HepG2 (cell line): ENCODE results near the gene MICA. TPM values are rescaled to one million over a fixed set of nuclear protein-coding genes. Genes with fewer than 3 reads are reported as not detected.
"Not testable (repeated sequence)": the region's sequence is repeated elsewhere in the genome, so short reads cannot be mapped to it uniquely, and the experiment has no call there.

Experiments used
- ATAC-seq: fragments of 200-7000 bp; cut with Tn5 transposase; 3 replicates; pipeline ENCODE4 v1.9.1; 2020; ENCODE audit warnings: mild to moderate bottlenecking, moderate library complexity
- BruUV-seq: library from RNA; stranded (reverse); fragments of 400-500 nt; replicated peaks from 2 replicates; lab custom pipeline; 2021; lab: Mats Ljungman, UMichigan
- CTCF ChIA-PET: fragments of 300-600 bp; formaldehyde crosslinking; extraction: SDS; loops from one replicate; lab custom pipeline; 2021; ENCODE audit warnings: low total read pairs, inconsistent platforms, low intra/inter-chr PET ratio; lab: Yijun Ruan, JAX
- POLR2A ChIA-PET: fragments of 350-600 bp; sonication (Branson Sonifier 250); formaldehyde crosslinking; loops from one replicate; lab custom pipeline; 2020; ENCODE audit warnings: antibody characterized with exemption, inconsistent platforms; lab: Yijun Ruan, JAX
- DNase-seq: peaks from one replicate; pipeline ENCODE4 v3.0.0-alpha.2; 2015; ENCODE audit warnings: low spot score
- FAIRE-seq: peaks from 3 replicates; lab custom pipeline; 2011; peaks lifted over from hg19 to GRCh38; lab: Jason Lieb, UNC
- H2AFZ ChIP-seq: one replicate; pipeline ENCODE4 v1.6.1; 2011; ENCODE audit warnings: low read length, inconsistent platforms
- H3K27ac ChIP-seq: fragments of 300-600 bp; 3 replicates; pipeline ENCODE4 v1.8.0; 2011; ENCODE audit warnings: mixed run types, mild to moderate bottlenecking, mixed read lengths, low read length, inconsistent platforms; ENCODE audit not compliant: insufficient read depth; ENCODE audit errors: extremely low read length
- H3K27me3 ChIP-seq, 2 experiments: fragments of 200-600 bp in 1 of 2; 2 replicates in 1 of 2; 3 replicates in 1 of 2; pipeline versions ENCODE4 v1.6.0 to v1.8.0; 2011; ENCODE audit warnings: low read length in 2 of 2, mild to moderate bottlenecking in 2 of 2, moderate library complexity in 2 of 2, inconsistent platforms in 1 of 2; ENCODE audit not compliant: insufficient read depth in 2 of 2, control insufficient read depth in 1 of 2
- H3K36me3 ChIP-seq, 2 experiments: fragments of 200-600 bp in 1 of 2; replicated peaks in 1 of 2; 2 replicates in 1 of 2; 3 replicates in 1 of 2; pipeline versions ENCODE4 v1.5.1 to v1.8.0; 2011; ENCODE audit warnings: low read length in 2 of 2, inconsistent platforms in 1 of 2; ENCODE audit not compliant: insufficient read depth in 2 of 2, control insufficient read depth in 1 of 2
- H3K4me1 ChIP-seq: 2 replicates; pipeline ENCODE4 v1.5.1; 2012; ENCODE audit warnings: low read length, inconsistent platforms; ENCODE audit not compliant: insufficient read depth
- H3K4me2 ChIP-seq: 2 replicates; pipeline ENCODE4 v1.6.0; 2011; ENCODE audit warnings: low read depth, low read length, inconsistent platforms
- H3K4me3 ChIP-seq, 3 experiments: fragments of 200-600 bp in 1 of 3; sonication (generic), shearing (Covaris generic) in 1 of 3; replicated peaks in 1 of 3; 2 replicates each; pipeline ENCODE4 v1.5.1; 2011 to 2016; ENCODE audit warnings: low read length in 3 of 3, inconsistent platforms in 2 of 3, low read depth in 2 of 3, mild to moderate bottlenecking in 2 of 3, control low read depth in 1 of 3, mixed read lengths in 1 of 3; ENCODE audit not compliant: insufficient read depth in 1 of 3
- H3K79me2 ChIP-seq: one replicate; pipeline ENCODE4 v1.6.1; 2011; ENCODE audit warnings: low read length, inconsistent platforms; ENCODE audit not compliant: insufficient read depth
- H3K9ac ChIP-seq: 2 replicates; pipeline ENCODE4 v1.6.0; 2011; ENCODE audit warnings: mild to moderate bottlenecking, low read depth, low read length, inconsistent platforms; ENCODE audit not compliant: insufficient read depth
- H3K9me3 ChIP-seq: 2 replicates; pipeline ENCODE4 v1.5.1; 2012; ENCODE audit warnings: mild to moderate bottlenecking, low read length
- H4K20me1 ChIP-seq: 2 replicates; pipeline ENCODE4 v1.6.0; 2011; ENCODE audit warnings: inconsistent platforms, mild to moderate bottlenecking, low read length, moderate library complexity; ENCODE audit not compliant: insufficient read depth
- FIP1L1 ChIP-seq: fragments of 200-400 bp; formaldehyde crosslinking; IDR thresholded peaks from 2 replicates; pipeline ENCODE4 v1.6.1; 2018; ENCODE audit warnings: low read depth, mild to moderate bottlenecking, low read length, moderate library complexity, borderline replicate concordance; ENCODE audit not compliant: insufficient read depth
- FOXM1 ChIP-seq: sonication (generic); formaldehyde crosslinking; IDR thresholded peaks from 2 replicates; pipeline ENCODE4 v1.5.0; 2020; ENCODE audit warnings: missing genetic modification reagents
- MXD1 ChIP-seq: sonication (generic); formaldehyde crosslinking; IDR thresholded peaks from 2 replicates; pipeline ENCODE4 v1.4.0; 2020; ENCODE audit warnings: mild to moderate bottlenecking, missing genetic modification reagents
- ZEB1 ChIP-seq: IDR thresholded peaks from 2 replicates; pipeline ENCODE4 v1.6.1; 2012; ENCODE audit warnings: mild to moderate bottlenecking, low read depth, inconsistent platforms; ENCODE audit not compliant: insufficient replicate concordance
- ZFP37 ChIP-seq: sonication (generic); formaldehyde crosslinking; IDR thresholded peaks from 2 replicates; pipeline ENCODE4 v1.4.0; 2020; ENCODE audit warnings: missing genetic modification reagents, borderline replicate concordance
- ZNF143 ChIP-seq: sonication (generic); formaldehyde crosslinking; IDR thresholded peaks from 2 replicates; pipeline ENCODE4 v1.4.0; 2020; ENCODE audit warnings: missing genetic modification reagents
- ZNF556 ChIP-seq: sonication (generic); formaldehyde crosslinking; IDR thresholded peaks from 2 replicates; pipeline ENCODE4 v1.4.0; 2020; ENCODE audit warnings: mild to moderate bottlenecking, missing genetic modification reagents, borderline replicate concordance
- ZNF576 ChIP-seq: sonication (generic); formaldehyde crosslinking; IDR thresholded peaks from 2 replicates; pipeline ENCODE4 v1.4.0; 2020; ENCODE audit warnings: mild to moderate bottlenecking, missing genetic modification reagents
- WGBS: methylation state at CpG from one replicate; pipeline ENCODE4 v1.1.6; 2017; ENCODE audit warnings: low lambda C conversion rate; 5-methylcytosine and 5-hydroxymethylcytosine counted together
- in situ Hi-C: cut with HindIII; loops from 2 replicates; pipeline ENCODE4 v1.10.0; 2017; ENCODE audit warnings: low pct_unique_long_range_greater_than_20kb; ENCODE audit not compliant: extremely low pct_ligation_motif_present
- intact Hi-C: fragments of 100-400 bp; cut with micrococcal nuclease; formaldehyde crosslinking; loops from one replicate; pipeline ENCODE4 v1.10.0; 2022; ENCODE audit not compliant: unreplicated experiment
- polyA plus RNA-seq, 8 experiments: library from polyadenylated mRNA; depleted of rRNA in 3 of 8; stranded (reverse) in 7 of 8; unstranded in 1 of 8; fragments of >200 nt; fragmentation: Illumina TruSeq in 4 of 8; extraction: Trizol in 4 of 8; gene quantifications; 2 replicates each; pipeline versions ENCODE4 v1.2.1 to v1.2.3, GENCODE V29; 2011 to 2016; ENCODE audit warnings: low read depth in 4 of 8, missing spikeins in 1 of 8, mixed read lengths in 1 of 8; ENCODE audit not compliant: insufficient read depth in 1 of 8
- total RNA-seq, 5 experiments: library from RNA; depleted of rRNA; stranded (reverse); fragments of >200 nt; fragmentation: Illumina TruSeq; extraction: Trizol; gene quantifications; 2 replicates each; pipeline ENCODE4 v1.2.3, GENCODE V29; 2016; ENCODE audit warnings: low read depth in 1 of 5

MICA gene
- total and polyA plus RNA-seq, 2 of the 13 experiments (the other 11 are each of a cell fraction or from before 2014, with no cell fraction given) = 21.6 to 38.1 TPM

- H2AFZ ChIP-seq, ATAC-seq, DNase-seq, H3K4me2 ChIP-seq, H3K27me3 ChIP-seq, in situ Hi-C loops, POLR2A ChIA-PET, BruUV-seq, H4K20me1 ChIP-seq, H3K36me3 ChIP-seq, CTCF ChIA-PET, H3K27ac ChIP-seq, H3K9me3 ChIP-seq, H3K9ac ChIP-seq, H3K4me3 ChIP-seq, H3K79me2 ChIP-seq: not testable (repeated sequence)
- intact Hi-C loops = loop anchor here (5.0 kb wide), 1 partner anchor 98 kb away; no protein-coding TSS in a partner anchor
- H3K4me1 ChIP-seq = peaks cover 12% of the 10 kb centered on the region
- peak; percentile 8 for FAIRE-seq
Measured at GRCh38 chr6:31389802-31390132, 13.6 kb upstream of the MICA start.

- H3K79me2 ChIP-seq = no peaks in the 10 kb centered on the region
- no peak overlapping the region for H3K4me2 ChIP-seq
- TF ChIP-seq ZEB1 (no peak), ZNF556 (CRISPR knock-in tag) (no peak), ZNF576 (CRISPR knock-in tag) (no peak), FOXM1 (CRISPR knock-in tag) (no peak), FIP1L1 (no peak), ZNF143 (CRISPR knock-in tag) (no peak), MXD1 (no peak), ZFP37 (CRISPR knock-in tag) (no peak)
- no peak overlapping the region for H3K27ac ChIP-seq
- ChIA-PET CTCF (no interaction called here), POLR2A (no interaction called here)
- no TSS peak for BruUV-seq
- H3K9ac ChIP-seq = no peak overlapping the region
- FAIRE-seq = no peak
- ATAC-seq = no peak
- H2AFZ ChIP-seq = no peak overlapping the region
- in situ Hi-C loops (no loop called here), intact Hi-C loops (loop anchor here (5.0 kb wide), 1 partner anchor 93 kb away; no protein-coding TSS in a partner anchor)
- no peaks in the 10 kb centered on the region for H3K27me3 ChIP-seq
- H4K20me1 ChIP-seq = no peaks in the 10 kb centered on the region
- H3K4me3 ChIP-seq = no peak overlapping the region
- 86% methylated on average over 5 of the region's 5 CpGs for WGBS
- H3K36me3 ChIP-seq = no peaks in the 10 kb centered on the region; a peak in 1 of 5 replicates
- peaks cover 15% of the 10 kb centered on the region for H3K4me1 ChIP-seq
- 0 out of 2 replicates have a peak, but pooled peaks cover 3% of the 10 kb centered on the region for H3K9me3 ChIP-seq
- no peak for DNase-seq
Measured at GRCh38 chr6:31393932-31394331, 9.5 kb upstream of the MICA start.
